Activated T-cell treated with anti-CD3 and anti-CD28 coated beads, Interleukin-2, amount 50 U/mL, for 24 hours (primary cell): Measurements from ENCODE around the gene ECHDC1.
"Not testable (repeated sequence)": the region's sequence is repeated elsewhere in the genome, so short reads cannot be mapped to it uniquely, and the experiment has no call there.

Experiments used
- DNase-seq: peaks from one replicate; pipeline ENCODE4 v3.0.0-alpha.2; 2020
- H3K27ac Mint-ChIP-seq: 2 replicates; pipeline ENCODE4 v1.8.0; 2020; ENCODE audit warnings: mild to moderate bottlenecking, mixed read lengths
- H3K27me3 Mint-ChIP-seq: 2 replicates; pipeline ENCODE4 v1.8.0; 2020; ENCODE audit warnings: mixed read lengths
- H3K36me3 Mint-ChIP-seq: 2 replicates; pipeline ENCODE4 v1.8.0; 2020; ENCODE audit warnings: low read depth, mixed read lengths
- H3K4me1 Mint-ChIP-seq: 2 replicates; pipeline ENCODE4 v1.8.0; 2020; ENCODE audit warnings: low read depth, mixed read lengths
- H3K4me3 Mint-ChIP-seq: 2 replicates; pipeline ENCODE4 v1.8.0; 2020; ENCODE audit warnings: mild to moderate bottlenecking, moderate library complexity, mixed read lengths
- H3K9me3 Mint-ChIP-seq: 2 replicates; pipeline ENCODE4 v1.8.0; 2020; ENCODE audit warnings: mixed read lengths

The ECHDC1 gene

GRCh38 chr6:127342946-127343808 lies at the start of gene ECHDC1:
Gene ECHDC1, minus strand, starts transcription at chr6:127343609. Its CDS starts 12,581 bp downstream, at chr6:127331028.
- peaks cover 23% of the 10 kb centered on the region for H3K36me3 Mint-ChIP-seq
- H3K4me1 Mint-ChIP-seq = peaks cover 14% of the 10 kb centered on the region
- DNase-seq = peak; percentile 85
- H3K27me3 Mint-ChIP-seq = no peaks in the 10 kb centered on the region
- H3K4me3 Mint-ChIP-seq = no peak within 1 kb of the TSS
- no peaks in the 10 kb centered on the region for H3K9me3 Mint-ChIP-seq
- no peak within 1 kb of the TSS for H3K27ac Mint-ChIP-seq

GRCh38 chr6:127392301-127392700 lies 48.9 kb upstream of the ECHDC1 start:
- Mint-ChIP-seq H3K9me3 (no peaks in the 10 kb centered on the region), H3K36me3 (no peaks in the 10 kb centered on the region), H3K4me1 (no peaks in the 10 kb centered on the region), H3K27me3 (peaks cover 3% of the 10 kb centered on the region), H3K4me3 (no peak overlapping the region), H3K27ac (no peak overlapping the region)
- no peak for DNase-seq

- H3K27ac Mint-ChIP-seq = no peak overlapping the region
- H3K4me3 Mint-ChIP-seq = no peak overlapping the region
- no peak for DNase-seq
These were observed 47.9 kb upstream of the ECHDC1 start for GRCh38 chr6:127391094-127391953.

GRCh38 chr6:127389706-127390105 lies 46.3 kb upstream of the ECHDC1 start:
- H3K4me1 Mint-ChIP-seq = no peaks in the 10 kb centered on the region
- DNase-seq = no peak

More at GRCh38 chr6:127391094-127391953, 47.9 kb upstream of the ECHDC1 start:
- no peaks in the 10 kb centered on the region for H3K9me3 Mint-ChIP-seq
- no peaks in the 10 kb centered on the region for H3K4me1 Mint-ChIP-seq
- H3K27me3 Mint-ChIP-seq = peaks cover 3% of the 10 kb centered on the region
- H3K36me3 Mint-ChIP-seq = no peaks in the 10 kb centered on the region

GRCh38 chr6:127385668-127386430 lies 42.4 kb upstream of the ECHDC1 start:
- Mint-ChIP-seq H3K36me3 (no peaks in the 10 kb centered on the region), H3K27me3 (peaks cover 3% of the 10 kb centered on the region), H3K27ac (no peak overlapping the region), H3K9me3 (no peaks in the 10 kb centered on the region), H3K4me3 (no peak overlapping the region), H3K4me1 (no peaks in the 10 kb centered on the region)
- DNase-seq = no peak

More at GRCh38 chr6:127389706-127390105, 46.3 kb upstream of the ECHDC1 start:
- no peak overlapping the region for H3K27ac Mint-ChIP-seq
- no peaks in the 10 kb centered on the region for H3K36me3 Mint-ChIP-seq
- no peaks in the 10 kb centered on the region for H3K9me3 Mint-ChIP-seq
- H3K27me3 Mint-ChIP-seq = peaks cover 3% of the 10 kb centered on the region
- no peak overlapping the region for H3K4me3 Mint-ChIP-seq

GRCh38 chr6:127384848-127385247 lies 41.4 kb upstream of the ECHDC1 start:
- not testable (repeated sequence) for DNase-seq, H3K4me3 Mint-ChIP-seq, H3K27me3 Mint-ChIP-seq, H3K27ac Mint-ChIP-seq, H3K4me1 Mint-ChIP-seq, H3K36me3 Mint-ChIP-seq, H3K9me3 Mint-ChIP-seq

GRCh38 chr6:127383988-127384387 lies 40.6 kb upstream of the ECHDC1 start:
- no peaks in the 10 kb centered on the region for H3K4me1 Mint-ChIP-seq
- no peak overlapping the region for H3K4me3 Mint-ChIP-seq
- no peaks in the 10 kb centered on the region for H3K9me3 Mint-ChIP-seq
- H3K36me3 Mint-ChIP-seq = no peaks in the 10 kb centered on the region
- H3K27ac Mint-ChIP-seq = no peak overlapping the region
- no peak for DNase-seq
- H3K27me3 Mint-ChIP-seq = no peaks in the 10 kb centered on the region

- no peaks in the 10 kb centered on the region for H3K9me3 Mint-ChIP-seq
- H3K36me3 Mint-ChIP-seq = no peaks in the 10 kb centered on the region
- H3K27ac Mint-ChIP-seq = no peak overlapping the region
These were observed 39.0 kb upstream of the ECHDC1 start for GRCh38 chr6:127382413-127382812.

GRCh38 chr6:127381384-127381783 lies 38.0 kb upstream of the ECHDC1 start:
- no peak overlapping the region for H3K4me3 Mint-ChIP-seq
- no peaks in the 10 kb centered on the region for H3K27me3 Mint-ChIP-seq
- no peaks in the 10 kb centered on the region for H3K4me1 Mint-ChIP-seq
- no peaks in the 10 kb centered on the region for H3K9me3 Mint-ChIP-seq
- no peak for DNase-seq
- no peak overlapping the region for H3K27ac Mint-ChIP-seq
- H3K36me3 Mint-ChIP-seq = no peaks in the 10 kb centered on the region

More at GRCh38 chr6:127382413-127382812, 39.0 kb upstream of the ECHDC1 start:
- H3K4me1 Mint-ChIP-seq = no peaks in the 10 kb centered on the region
- no peak for DNase-seq
- H3K27me3 Mint-ChIP-seq = no peaks in the 10 kb centered on the region
- H3K4me3 Mint-ChIP-seq = no peak overlapping the region

- Mint-ChIP-seq H3K27me3 (no peaks in the 10 kb centered on the region), H3K27ac (no peak overlapping the region), H3K36me3 (no peaks in the 10 kb centered on the region), H3K4me1 (no peaks in the 10 kb centered on the region), H3K9me3 (peaks cover 2% of the 10 kb centered on the region), H3K4me3 (no peak overlapping the region)
- DNase-seq = no peak
These were observed 33.3 kb upstream of the ECHDC1 start for GRCh38 chr6:127376685-127377084.

GRCh38 chr6:127367023-127367375 lies 23.6 kb upstream of the ECHDC1 start:
- H3K27ac Mint-ChIP-seq = no peak overlapping the region

GRCh38 chr6:127366282-127367022 lies 23.0 kb upstream of the ECHDC1 start:
- H3K9me3 Mint-ChIP-seq = peaks cover 4% of the 10 kb centered on the region
- no peaks in the 10 kb centered on the region for H3K36me3 Mint-ChIP-seq
- no peak overlapping the region for H3K27ac Mint-ChIP-seq
- H3K27me3 Mint-ChIP-seq = no peaks in the 10 kb centered on the region
- DNase-seq = no peak
- H3K4me3 Mint-ChIP-seq = no peak overlapping the region
- H3K4me1 Mint-ChIP-seq = peaks cover 2% of the 10 kb centered on the region

More at GRCh38 chr6:127367023-127367375, 23.6 kb upstream of the ECHDC1 start:
- H3K27me3 Mint-ChIP-seq = no peaks in the 10 kb centered on the region
- H3K36me3 Mint-ChIP-seq = no peaks in the 10 kb centered on the region
- peaks cover 2% of the 10 kb centered on the region for H3K4me1 Mint-ChIP-seq
- no peak for DNase-seq
- no peak overlapping the region for H3K4me3 Mint-ChIP-seq
- peaks cover 8% of the 10 kb centered on the region for H3K9me3 Mint-ChIP-seq

- Mint-ChIP-seq H3K27ac (no peak overlapping the region), H3K4me3 (no peak overlapping the region), H3K4me1 (peaks cover 2% of the 10 kb centered on the region), H3K27me3 (no peaks in the 10 kb centered on the region), H3K9me3 (peaks cover 2% of the 10 kb centered on the region), H3K36me3 (no peaks in the 10 kb centered on the region)
- DNase-seq = no peak
These were observed 22.5 kb upstream of the ECHDC1 start for GRCh38 chr6:127365874-127366273.

GRCh38 chr6:127352524-127352923 lies 9.1 kb upstream of the ECHDC1 start:
- Mint-ChIP-seq H3K36me3 (peaks cover 10% of the 10 kb centered on the region), H3K27ac (no peak overlapping the region), H3K4me1 (no peaks in the 10 kb centered on the region), H3K9me3 (peaks cover 44% of the 10 kb centered on the region), H3K27me3 (no peaks in the 10 kb centered on the region), H3K4me3 (no peak overlapping the region)
- no peak for DNase-seq
